GM18870 (cell line): ENCODE results near the gene RGS3.

Source experiments
- ATAC-seq: cut with Tn5 transposase; IDR thresholded peaks from one replicate; pipeline ENCODE4 v1.9.1; 2021; ENCODE audit warnings: moderate library complexity; ENCODE audit not compliant: unreplicated experiment

Gene RGS3

GRCh38 chr9:113568571-113569321, 105.2 kb downstream of the RGS3 start:
- no peak for ATAC-seq

GRCh38 chr9:113569472-113570060, 106.0 kb downstream of the RGS3 start:
- no peak for ATAC-seq

- ATAC-seq: no peak
These were observed 106.6 kb downstream of the RGS3 start for GRCh38 chr9:113570106-113570505.

GRCh38 chr9:113570749-113571711, 107.5 kb downstream of the RGS3 start:
- no peak for ATAC-seq

GRCh38 chr9:113572076-113572861, 108.7 kb downstream of the RGS3 start:
- no peak for ATAC-seq

GRCh38 chr9:113573046-113573958, 109.8 kb downstream of the RGS3 start:
- no peak for ATAC-seq

GRCh38 chr9:113573959-113574352, 110.4 kb downstream of the RGS3 start:
- ATAC-seq: no peak

- ATAC-seq: no peak
These were observed 111.1 kb downstream of the RGS3 start for GRCh38 chr9:113574441-113575262.

GRCh38 chr9:113577525-113578261, 114.2 kb downstream of the RGS3 start:
- ATAC-seq: no peak

GRCh38 chr9:113578279-113578865, 114.8 kb downstream of the RGS3 start:
- no peak for ATAC-seq

- peak; percentile 52 for ATAC-seq
These were observed 115.4 kb downstream of the RGS3 start for GRCh38 chr9:113578882-113579282.

- ATAC-seq: peak; percentile 6
These were observed 115.9 kb downstream of the RGS3 start for GRCh38 chr9:113579283-113580040.

- no peak for ATAC-seq
These were observed 116.8 kb downstream of the RGS3 start for GRCh38 chr9:113580041-113580953.

- no peak for ATAC-seq
These were observed 117.4 kb downstream of the RGS3 start for GRCh38 chr9:113580954-113581311.

- ATAC-seq: peak; percentile 70
These were observed 118.6 kb downstream of the RGS3 start for GRCh38 chr9:113581865-113582697.
